Hepatocyte (in vitro differentiated cells): ENCODE results near the gene GSN.

Experiments
- EZH2 ChIP-seq: fragments of 200-600 bp; sonication (generic); IDR thresholded peaks from 2 replicates; pipeline ENCODE4 v1.6.1; 2016; ENCODE audit warnings: antibody characterized with exemption, mild to moderate bottlenecking, borderline replicate concordance
- TF ChIP-seq, protein P1 (sequence below): fragments of 200-600 bp; sonication (generic); IDR thresholded peaks from 2 replicates; pipeline ENCODE4 v1.5.1; 2016; ENCODE audit warnings: antibody characterized with exemption, mild to moderate bottlenecking; ENCODE audit not compliant: poor library complexity

GRCh38 chr9:121219530-121219929, 48.4 kb upstream of the GSN start:
- TF ChIP-seq EZH2: no peak
- TF ChIP-seq, protein P1, sequence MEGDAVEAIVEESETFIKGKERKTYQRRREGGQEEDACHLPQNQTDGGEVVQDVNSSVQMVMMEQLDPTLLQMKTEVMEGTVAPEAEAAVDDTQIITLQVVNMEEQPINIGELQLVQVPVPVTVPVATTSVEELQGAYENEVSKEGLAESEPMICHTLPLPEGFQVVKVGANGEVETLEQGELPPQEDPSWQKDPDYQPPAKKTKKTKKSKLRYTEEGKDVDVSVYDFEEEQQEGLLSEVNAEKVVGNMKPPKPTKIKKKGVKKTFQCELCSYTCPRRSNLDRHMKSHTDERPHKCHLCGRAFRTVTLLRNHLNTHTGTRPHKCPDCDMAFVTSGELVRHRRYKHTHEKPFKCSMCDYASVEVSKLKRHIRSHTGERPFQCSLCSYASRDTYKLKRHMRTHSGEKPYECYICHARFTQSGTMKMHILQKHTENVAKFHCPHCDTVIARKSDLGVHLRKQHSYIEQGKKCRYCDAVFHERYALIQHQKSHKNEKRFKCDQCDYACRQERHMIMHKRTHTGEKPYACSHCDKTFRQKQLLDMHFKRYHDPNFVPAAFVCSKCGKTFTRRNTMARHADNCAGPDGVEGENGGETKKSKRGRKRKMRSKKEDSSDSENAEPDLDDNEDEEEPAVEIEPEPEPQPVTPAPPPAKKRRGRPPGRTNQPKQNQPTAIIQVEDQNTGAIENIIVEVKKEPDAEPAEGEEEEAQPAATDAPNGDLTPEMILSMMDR: no peak
